ENCODE data around the gene ALDH2.
"Not testable (repeated sequence)": the region's sequence is repeated elsewhere in the genome, so short reads cannot be mapped to it uniquely, and the experiment has no call there.

Gene ALDH2

GRCh38 chr12:111791507-111791906 lies 24.8 kb downstream of the ALDH2 start:
- no peak for DNase-seq

GRCh38 chr12:111792155-111792855 lies 25.6 kb downstream of the ALDH2 start:
- DNase-seq: no peak

- no peak for DNase-seq
Measured at GRCh38 chr12:111792856-111793235, 26.1 kb downstream of the ALDH2 start.

DNA sequence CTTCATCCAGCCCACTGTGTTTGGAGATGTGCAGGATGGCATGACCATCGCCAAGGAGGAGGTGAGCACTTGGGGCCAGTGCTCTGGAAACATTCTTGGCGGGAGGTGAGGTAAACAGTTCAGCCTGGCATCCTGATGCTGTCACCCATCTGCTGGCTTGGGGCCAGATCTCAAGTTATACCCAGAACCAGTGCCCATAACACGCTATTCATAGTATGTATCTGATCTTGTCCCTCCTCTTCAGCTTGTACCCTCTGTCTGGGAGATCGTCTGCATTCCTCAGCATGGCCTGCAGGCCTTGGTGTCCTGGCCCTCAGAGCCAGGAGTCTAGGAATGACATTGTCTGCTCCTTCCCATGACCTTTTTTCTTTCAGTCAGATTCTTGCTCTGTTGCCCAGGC lies 31.4 kb downstream of the ALDH2 start:
- no peak for DNase-seq

GRCh38 chr12:111799758-111800157 lies 33.0 kb downstream of the ALDH2 start:
- no peak for DNase-seq

- DNase-seq: no peak
Measured at GRCh38 chr12:111803038-111803626, 36.4 kb downstream of the ALDH2 start.

- no peak for DNase-seq
Measured at GRCh38 chr12:111803851-111804250, 37.1 kb downstream of the ALDH2 start.

- no peak for DNase-seq
Measured at GRCh38 chr12:111806304-111806703, 39.6 kb downstream of the ALDH2 start.

DNA sequence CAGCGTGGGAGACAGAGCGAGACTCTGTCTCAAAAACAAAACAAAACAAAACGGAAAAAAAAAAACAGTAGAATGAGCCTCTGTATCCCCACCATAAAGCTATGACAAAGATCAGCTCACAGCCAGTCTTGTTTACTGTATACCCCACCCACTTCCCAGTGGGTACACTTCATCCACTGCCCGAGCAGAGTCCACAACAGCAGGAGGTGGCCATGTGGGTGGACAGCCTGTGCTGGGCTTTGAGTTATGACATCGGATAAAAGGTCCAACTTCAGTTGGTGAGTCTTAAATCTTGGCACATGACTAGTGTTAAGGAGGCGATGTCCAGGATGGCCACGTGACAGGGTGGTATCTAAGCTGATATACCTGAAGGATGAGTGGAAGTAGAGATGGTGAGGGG lies 40.5 kb downstream of the ALDH2 start:
- DNase-seq: no peak

- DNase-seq: peak; percentile 65
Measured at GRCh38 chr12:111812881-111813741, 46.4 kb downstream of the ALDH2 start.

DNA sequence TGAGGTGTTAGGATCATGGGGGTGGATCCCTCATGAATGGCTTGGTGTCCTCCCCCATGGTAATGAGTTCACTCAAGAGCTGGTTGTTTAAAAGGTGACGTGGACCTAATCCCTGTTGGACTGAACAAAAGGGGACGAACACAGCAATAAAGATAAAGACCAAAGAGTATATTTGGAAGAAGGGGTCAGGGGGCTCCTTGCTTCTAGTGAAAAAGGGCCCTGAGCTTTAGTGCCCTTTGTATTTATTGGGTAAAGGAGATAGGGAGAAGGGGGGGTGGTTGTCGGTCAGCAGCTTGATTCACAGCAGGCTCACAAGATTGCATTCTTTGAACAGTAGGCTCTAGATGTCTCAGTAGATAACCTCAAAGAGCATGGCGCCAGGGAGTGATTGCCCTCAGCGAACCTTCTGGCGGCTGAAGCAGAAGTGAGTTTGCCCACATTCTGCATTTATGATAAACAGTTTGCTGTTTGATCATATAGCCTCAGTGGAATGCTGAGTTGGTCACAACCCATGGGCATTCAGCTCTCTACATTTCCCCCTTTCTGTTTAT lies 49.4 kb downstream of the ALDH2 start:
- no peak for DNase-seq

DNA sequence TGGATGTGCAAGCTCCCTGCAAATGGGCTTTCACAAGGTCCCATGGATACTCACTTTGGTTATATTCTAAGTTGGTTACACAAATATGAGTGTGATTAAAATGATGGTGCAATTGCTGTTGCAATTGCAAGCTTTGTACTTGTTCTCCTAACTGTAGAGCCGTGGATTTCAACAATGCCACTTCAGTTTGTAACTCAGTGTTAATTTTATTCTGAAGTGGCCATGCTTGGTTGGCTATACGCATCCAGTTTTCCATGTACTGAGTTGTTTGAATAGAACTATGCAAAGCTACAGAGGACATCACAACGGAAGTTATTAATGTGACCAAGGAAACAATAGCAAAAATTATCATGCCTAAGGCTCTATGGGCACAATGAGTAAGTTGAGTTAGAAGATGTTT lies 50.2 kb downstream of the ALDH2 start:
- DNase-seq: peak; percentile 56

GRCh38 chr12:111818340-111818739 lies 51.6 kb downstream of the ALDH2 start:
- no peak for DNase-seq

GRCh38 chr12:111819191-111820158 lies 52.7 kb downstream of the ALDH2 start:
- DNase-seq: no peak

- DNase-seq: not testable (repeated sequence)
Measured at GRCh38 chr12:111820828-111821227, 54.1 kb downstream of the ALDH2 start.

GRCh38 chr12:111822886-111823285 lies 56.2 kb downstream of the ALDH2 start:
- no peak for DNase-seq

DNA sequence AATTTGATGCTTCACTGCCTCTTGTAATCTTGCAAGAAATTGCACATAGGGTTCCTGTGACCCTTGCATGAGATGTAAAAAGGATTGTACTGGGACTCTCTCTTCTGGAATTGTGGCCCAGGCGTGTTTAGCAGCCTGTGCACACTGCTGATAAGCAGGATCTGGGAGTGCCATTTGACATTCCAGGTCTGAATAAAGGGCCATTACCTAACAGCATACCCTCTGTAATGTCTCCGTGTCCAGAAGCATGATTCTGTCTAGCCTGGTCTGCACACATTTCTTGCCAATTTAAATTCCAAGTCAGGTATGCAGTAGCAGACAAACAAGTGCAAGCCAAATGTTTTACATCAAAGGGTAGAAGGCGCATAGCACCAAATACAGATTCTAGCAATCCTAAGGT lies 57.2 kb downstream of the ALDH2 start:
- DNase-seq: no peak

GRCh38 chr12:111824312-111824711 lies 57.6 kb downstream of the ALDH2 start:
- not testable (repeated sequence) for DNase-seq

GRCh38 chr12:111825509-111825908 lies 58.8 kb downstream of the ALDH2 start:
- DNase-seq: no peak

DNA sequence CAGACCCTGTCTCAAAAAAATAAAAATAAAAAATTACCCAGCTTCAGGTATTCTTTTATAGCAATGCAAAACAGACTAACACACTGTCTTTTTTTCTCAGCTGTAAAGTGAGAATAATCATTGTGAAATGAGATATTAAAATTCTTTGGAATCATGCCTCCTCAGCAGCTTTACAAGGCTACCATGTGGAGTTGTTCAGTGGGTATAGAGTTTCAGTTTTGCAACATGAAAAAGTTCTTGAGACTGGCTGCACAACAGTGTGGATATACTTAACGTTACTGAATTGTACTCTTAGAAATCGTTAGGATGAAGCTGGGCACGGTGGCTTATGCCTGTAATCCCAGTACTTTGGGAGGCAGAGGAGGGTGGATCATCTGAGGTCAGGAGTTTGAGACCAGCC lies 59.6 kb downstream of the ALDH2 start:
- no peak for DNase-seq

GRCh38 chr12:111826992-111827391 lies 60.3 kb downstream of the ALDH2 start:
- no peak for DNase-seq

- no peak for DNase-seq
Measured at GRCh38 chr12:111827907-111828306, 61.2 kb downstream of the ALDH2 start.
